Tibial artery (tissue), 4 donors: ENCODE measurements around the gene RASAL1.

Source experiments
- DNase-seq, 2 donors: peaks; one replicate each; pipeline ENCODE4 v3.0.0-alpha.2; 2019
- H3K27ac ChIP-seq, 2 donors: fragments of 200-600 bp; sonication (generic) in 1 of 2; 1 replicate in 1 of 2; 2 replicates in 1 of 2; pipeline ENCODE4 v1.5.1; 2018 to 2019; ENCODE audit warnings: mild to moderate bottlenecking in 1 of 2
- H3K27me3 ChIP-seq, 2 donors: fragments of 200-600 bp; sonication (generic) in 1 of 2; one replicate each; pipeline versions ENCODE4 v1.5.1 to v1.6.0; 2016 to 2019
- H3K36me3 ChIP-seq, 3 donors: fragments of 200-600 bp; sonication (generic) in 2 of 3; one replicate each; pipeline ENCODE4 v1.5.1; 2016 to 2019; ENCODE audit warnings: mild to moderate bottlenecking in 2 of 3
- H3K4me1 ChIP-seq, 4 donors: fragments of 200-600 bp; sonication (generic) in 2 of 4; 1 replicate in 3 of 4; 2 replicates in 1 of 4; pipeline ENCODE4 v1.5.1; 2016 to 2019
- H3K4me3 ChIP-seq, 2 donors: fragments of 200-600 bp; sonication (generic) in 1 of 2; 1 replicate in 1 of 2; 2 replicates in 1 of 2; pipeline ENCODE4 v1.5.1; 2018 to 2019; ENCODE audit warnings: mild to moderate bottlenecking in 2 of 2
- H3K9me3 ChIP-seq, 3 donors: fragments of 200-600 bp; sonication (generic) in 1 of 3; one replicate each; pipeline ENCODE4 v1.5.1; 2016 to 2019
- CTCF ChIP-seq, 2 experiments: fragments of 200-600 bp in 1 of 2; fragments of 450-650 bp in 1 of 2; IDR thresholded peaks; one replicate each; pipeline ENCODE4 v1.5.1; 2017 to 2019; ENCODE audit warnings: antibody characterized with exemption in 2 of 2, mild to moderate bottlenecking in 1 of 2, moderate library complexity in 1 of 2
- intact Hi-C: fragments of 100-400 bp; cut with DNase I; formaldehyde crosslinking; loops from one replicate; pipeline ENCODE4 v1.15.0; 2023; ENCODE audit warnings: low total_unique reads

RASAL1 gene

GRCh38 chr12:113075137-113075683 lies 60.4 kb downstream of the RASAL1 start:
- intact Hi-C loops = no loop called here
- Histone ChIP-seq H3K4me1 (no peaks in the 10 kb centered on the region), H3K36me3 (no peaks in the 10 kb centered on the region), H3K27ac (no peak overlapping the region), H3K4me3 (no peak overlapping the region), H3K9me3 (no peaks in the 10 kb centered on the region), H3K27me3 (peaks cover 0 to 53% of the 10 kb centered on the region in 2 donors)
- no peak for TF ChIP-seq CTCF (IDR thresholded peaks at IDR 0.05)
- DNase-seq = no peak

- intact Hi-C loops = no loop called here
- H3K4me3 ChIP-seq = no peak overlapping the region
- DNase-seq = no peak
- no peaks in the 10 kb centered on the region for H3K36me3 ChIP-seq
- H3K9me3 ChIP-seq = no peaks in the 10 kb centered on the region
- no peaks in the 10 kb centered on the region for H3K4me1 ChIP-seq
- no peak for TF ChIP-seq CTCF (IDR thresholded peaks at IDR 0.05)
- peaks cover 0 to 44% of the 10 kb centered on the region in 2 donors for H3K27me3 ChIP-seq
- no peak overlapping the region for H3K27ac ChIP-seq
Observed at GRCh38 chr12:113073586-113073985, 62.0 kb downstream of the RASAL1 start.

DNA sequence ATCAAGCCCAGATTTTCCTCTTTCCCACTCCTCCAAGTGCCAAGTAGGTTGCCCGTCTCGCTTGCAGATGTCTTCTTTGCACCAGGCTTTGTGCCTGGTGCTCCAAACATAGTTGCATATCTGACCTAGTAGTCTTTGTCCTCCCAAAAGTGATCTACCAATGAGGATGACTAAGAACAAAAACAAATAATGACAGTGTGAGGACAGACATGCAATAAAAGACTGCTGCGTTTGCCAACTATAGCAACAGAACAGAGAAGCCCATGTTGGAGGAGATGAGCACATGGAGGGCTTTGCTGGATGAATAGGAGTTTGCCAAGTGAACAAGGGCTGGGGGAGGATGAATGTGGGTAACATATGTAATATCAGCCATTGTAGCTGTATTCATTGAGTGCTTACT lies 63.4 kb downstream of the RASAL1 start:
- peaks cover 0 to 33% of the 10 kb centered on the region in 2 donors for H3K27me3 ChIP-seq
- intact Hi-C loops = no loop called here
- TF ChIP-seq CTCF (IDR thresholded peaks at IDR 0.05) = no peak
- DNase-seq = no peak
- H3K27ac ChIP-seq = no peak overlapping the region
- no peak overlapping the region for H3K4me3 ChIP-seq
- no peaks in the 10 kb centered on the region for H3K36me3 ChIP-seq
- no peaks in the 10 kb centered on the region for H3K4me1 ChIP-seq
- no peaks in the 10 kb centered on the region for H3K9me3 ChIP-seq

GRCh38 chr12:113071135-113072112 lies 64.1 kb downstream of the RASAL1 start:
- Histone ChIP-seq H3K36me3 (no peaks in the 10 kb centered on the region), H3K4me1 (no peaks in the 10 kb centered on the region), H3K4me3 (no peak overlapping the region), H3K9me3 (no peaks in the 10 kb centered on the region), H3K27me3 (peaks cover 0 to 33% of the 10 kb centered on the region in 2 donors), H3K27ac (no peak overlapping the region)
- TF ChIP-seq CTCF (IDR thresholded peaks at IDR 0.05) = no peak
- intact Hi-C loops = no loop called here
- no peak for DNase-seq

- Histone ChIP-seq H3K27me3 (peaks cover 0 to 37% of the 10 kb centered on the region in 2 donors), H3K4me3 (no peak overlapping the region), H3K4me1 (no peaks in the 10 kb centered on the region), H3K27ac (no peak overlapping the region), H3K9me3 (no peaks in the 10 kb centered on the region), H3K36me3 (no peaks in the 10 kb centered on the region)
- TF ChIP-seq CTCF (IDR thresholded peaks at IDR 0.05) = no peak
- intact Hi-C loops = no loop called here
- no peak for DNase-seq
Observed at GRCh38 chr12:113070117-113070906, 65.2 kb downstream of the RASAL1 start.
